NCI-H69 (cell line): ENCODE measurements around the gene PPP2CA.
"Not testable (repeated sequence)": the region's sequence is repeated elsewhere in the genome, so short reads cannot be mapped to it uniquely, and the experiment has no call there.

ENCODE experiments used
- DNase-seq: peaks from one replicate; lab custom pipeline; 2025; lab: John Stamatoyannopoulos, UW

The PPP2CA gene

GRCh38 chr5:134245101-134245604 is 19.3 kb upstream of the PPP2CA start:
- peak; percentile 67 for DNase-seq

GRCh38 chr5:134242146-134242545 is 16.3 kb upstream of the PPP2CA start:
- DNase-seq: peak; percentile 15

GRCh38 chr5:134240421-134240962 is 14.6 kb upstream of the PPP2CA start:
- DNase-seq: peak; percentile 77

DNA sequence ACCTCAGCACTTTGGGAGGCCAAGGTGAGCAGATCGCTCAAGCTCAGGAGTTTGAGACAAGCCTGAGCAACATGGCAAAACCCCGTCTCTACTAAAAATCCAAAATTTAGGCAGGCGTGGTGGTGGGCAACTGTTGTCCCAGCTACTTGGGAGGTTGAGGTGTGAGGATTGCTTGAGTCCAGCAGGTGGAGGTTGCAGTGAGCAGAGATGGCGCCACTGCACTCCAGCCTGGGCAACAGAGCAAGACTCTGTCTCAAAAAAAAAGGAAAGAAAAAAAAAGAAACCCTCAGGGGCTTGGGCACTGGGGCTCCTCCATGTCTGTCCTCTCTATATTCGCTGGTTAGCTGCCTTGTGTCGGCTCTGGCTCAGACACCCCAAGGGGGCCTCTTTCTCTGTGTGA is 10.9 kb upstream of the PPP2CA start:
- no peak for DNase-seq

GRCh38 chr5:134236318-134236717 is 10.4 kb upstream of the PPP2CA start:
- no peak for DNase-seq

DNA sequence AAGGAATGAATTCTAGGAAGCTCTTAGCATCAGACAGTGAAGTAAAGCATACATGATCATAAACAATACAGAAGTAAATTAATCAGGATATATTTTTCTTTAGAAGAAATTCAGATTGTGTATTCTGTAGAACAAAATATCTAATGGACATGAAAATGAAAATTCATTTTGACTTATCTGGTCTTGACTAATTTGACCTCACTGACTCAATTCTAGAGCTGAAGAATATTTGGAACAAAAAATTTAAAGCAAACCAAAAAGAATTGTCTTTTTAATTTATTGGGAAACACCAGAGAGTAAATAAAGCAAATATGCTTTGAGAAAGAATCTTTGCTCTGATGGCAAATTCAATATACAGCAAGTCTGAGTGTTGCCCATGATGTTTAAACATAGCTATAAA is 2.8 kb upstream of the PPP2CA start:
- DNase-seq: no peak

- no peak for DNase-seq
Observed at GRCh38 chr5:134227776-134228175, 1.9 kb upstream of the PPP2CA start.

DNA sequence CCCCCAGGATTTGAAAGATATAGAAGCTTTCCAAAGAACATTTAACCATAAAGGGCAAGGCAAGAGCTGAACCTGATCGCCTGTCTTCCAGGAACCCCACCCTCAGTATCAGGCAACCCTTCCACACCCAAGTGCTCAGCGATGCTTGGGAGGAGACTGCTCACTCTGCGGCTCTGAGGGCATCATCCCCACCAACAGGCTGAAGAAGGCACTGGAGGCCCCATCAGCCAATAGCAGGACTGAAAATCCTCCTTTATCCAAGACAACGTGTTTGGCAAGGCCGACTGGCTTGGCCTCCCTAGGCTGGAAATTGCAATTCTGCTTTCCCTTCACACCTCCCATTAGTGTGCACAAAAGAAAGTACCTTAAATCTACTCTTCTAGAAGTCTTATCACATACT is 1.4 kb upstream of the PPP2CA start:
- peak; percentile 47 for DNase-seq

GRCh38 chr5:134226441-134227192 is 744 bp upstream of the PPP2CA start:
- peak; percentile 95 for DNase-seq

DNA sequence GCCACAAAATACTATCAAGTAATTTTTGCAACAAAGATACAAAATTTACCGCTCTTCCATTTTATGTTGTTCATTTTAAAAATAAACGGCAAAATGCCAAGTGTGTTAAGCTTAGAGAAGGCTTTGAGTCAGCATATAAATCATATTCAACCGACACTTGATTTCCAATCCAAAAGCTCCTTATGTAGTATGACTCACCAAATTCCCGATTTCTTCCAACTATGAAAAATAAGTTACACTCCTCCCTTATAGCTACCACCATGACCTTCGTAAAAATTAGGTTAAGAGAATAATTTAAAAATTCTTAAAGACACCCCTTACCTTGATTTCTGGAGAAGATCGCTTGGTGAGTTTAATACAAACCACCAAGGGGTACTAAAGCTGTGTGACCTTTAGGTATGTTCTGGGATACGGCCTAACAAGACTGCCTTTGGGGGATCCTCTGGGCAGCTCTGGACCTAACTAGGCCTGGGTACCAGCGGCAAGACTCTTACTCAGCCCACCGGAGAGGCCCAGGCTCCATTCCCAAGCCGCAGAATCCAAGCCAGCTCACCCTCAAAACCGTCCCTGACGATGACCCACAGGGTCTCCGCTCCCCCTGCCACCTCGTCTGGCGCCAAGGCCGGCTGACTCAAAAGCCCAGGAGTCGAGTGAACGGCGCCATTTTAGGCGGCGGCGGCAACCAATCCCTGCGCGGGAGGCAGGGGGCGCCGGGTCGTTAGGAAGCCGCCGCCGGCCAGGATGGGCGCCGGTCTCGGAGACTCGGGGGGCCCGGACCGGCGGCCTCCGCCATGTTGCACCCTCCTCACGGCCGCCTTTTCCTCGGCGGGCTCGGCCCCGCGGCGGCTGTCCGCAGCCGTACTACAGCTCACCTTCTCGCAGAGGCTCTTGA is 739 bp downstream of the PPP2CA start:
- DNase-seq: peak; percentile 88

- DNase-seq: peak; percentile 39
Observed at GRCh38 chr5:134223406-134224248, 2.2 kb downstream of the PPP2CA start.

GRCh38 chr5:134221690-134222089 is 4.2 kb downstream of the PPP2CA start:
- DNase-seq: not testable (repeated sequence)

DNA sequence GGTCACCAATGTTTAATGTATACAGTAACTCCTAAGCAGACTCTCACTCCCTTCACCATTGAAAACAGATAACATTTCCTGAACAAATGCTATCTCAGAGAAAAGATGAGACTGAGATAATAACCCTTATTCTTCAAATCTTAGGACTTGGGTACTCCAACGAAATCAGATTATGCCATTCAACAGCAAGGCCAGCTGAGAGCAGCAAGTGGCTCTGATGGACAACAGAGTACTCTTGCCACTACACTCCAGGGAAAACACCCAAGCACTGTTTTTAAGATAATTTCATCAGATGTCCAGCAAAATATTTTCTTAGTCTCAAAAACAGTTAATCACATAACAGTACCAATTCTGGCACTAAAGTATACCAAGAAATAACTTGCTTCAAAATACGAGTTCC is 10.1 kb downstream of the PPP2CA start:
- no peak for DNase-seq

GRCh38 chr5:134211263-134212031 is 14.4 kb downstream of the PPP2CA start:
- DNase-seq: not testable (repeated sequence)

- no peak for DNase-seq
Observed at GRCh38 chr5:134209477-134210245, 16.2 kb downstream of the PPP2CA start.

- DNase-seq: no peak
Observed at GRCh38 chr5:134207696-134208095, 18.2 kb downstream of the PPP2CA start.

DNA sequence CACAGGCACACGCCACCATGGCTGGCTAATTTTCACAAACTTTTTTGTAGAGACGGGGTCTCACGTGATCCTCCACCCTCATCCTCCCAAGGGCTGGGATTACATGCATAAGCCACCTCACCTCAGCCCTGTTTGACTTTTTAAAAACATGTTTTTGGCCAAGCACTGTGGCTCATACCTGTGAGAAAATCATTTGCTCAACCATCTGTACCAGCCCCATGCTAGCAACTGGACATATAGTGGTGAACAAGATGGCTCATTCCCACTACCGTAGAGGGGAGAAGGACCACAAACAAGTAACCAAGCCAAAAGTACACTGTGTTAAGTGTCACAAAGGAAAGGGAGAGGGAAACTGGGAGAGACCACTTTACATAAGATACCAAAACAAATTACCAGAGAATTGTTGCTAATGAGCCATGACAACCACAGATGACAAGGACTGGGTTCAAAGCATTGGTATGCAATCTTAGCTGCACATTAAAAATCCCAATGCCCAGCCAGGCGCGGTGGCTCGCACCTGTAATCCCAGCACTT is 19.2 kb downstream of the PPP2CA start:
- DNase-seq: no peak

GRCh38 chr5:134204575-134204974 is 21.3 kb downstream of the PPP2CA start:
- no peak for DNase-seq

DNA sequence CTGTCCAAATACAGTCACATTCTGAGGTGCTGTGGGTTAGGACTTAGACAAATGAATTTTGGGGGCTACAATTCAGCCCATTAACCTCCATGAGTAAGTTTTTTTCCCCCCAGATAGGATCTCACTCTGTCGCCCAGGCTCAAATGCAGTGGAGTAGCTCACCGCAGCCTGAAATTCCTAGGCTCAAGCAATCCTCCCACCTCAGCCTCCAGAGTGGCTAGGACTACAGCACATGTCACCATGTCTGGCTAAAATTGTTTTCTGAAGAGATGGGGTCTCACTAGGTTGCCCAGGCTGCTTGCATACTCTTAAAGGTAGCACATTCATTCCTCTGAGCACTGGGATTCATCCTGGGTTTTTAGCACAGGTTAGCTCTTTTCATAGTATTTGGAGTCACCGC is 22.2 kb downstream of the PPP2CA start:
- no peak for DNase-seq

DNA sequence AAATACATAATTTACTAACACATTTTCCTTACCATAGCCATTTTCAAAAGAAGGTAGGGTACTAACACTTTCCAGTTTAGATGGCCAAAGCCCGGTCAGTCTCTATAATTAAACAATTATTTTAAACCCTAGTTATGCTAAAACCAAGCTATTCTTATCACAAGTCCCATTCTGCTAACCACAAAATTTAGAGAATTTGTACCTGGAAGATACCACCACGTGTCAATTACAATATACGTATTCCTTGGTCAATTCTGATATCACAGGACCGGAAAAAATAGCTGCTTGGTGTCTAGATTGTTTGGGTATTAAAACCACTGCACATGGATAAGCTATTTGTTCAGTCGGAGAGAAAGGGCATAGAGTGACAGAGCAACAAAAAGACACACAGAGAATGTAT is 30.2 kb downstream of the PPP2CA start:
- no peak for DNase-seq
